ENCODE measurements around the gene IPO9.

Gene IPO9

DNA sequence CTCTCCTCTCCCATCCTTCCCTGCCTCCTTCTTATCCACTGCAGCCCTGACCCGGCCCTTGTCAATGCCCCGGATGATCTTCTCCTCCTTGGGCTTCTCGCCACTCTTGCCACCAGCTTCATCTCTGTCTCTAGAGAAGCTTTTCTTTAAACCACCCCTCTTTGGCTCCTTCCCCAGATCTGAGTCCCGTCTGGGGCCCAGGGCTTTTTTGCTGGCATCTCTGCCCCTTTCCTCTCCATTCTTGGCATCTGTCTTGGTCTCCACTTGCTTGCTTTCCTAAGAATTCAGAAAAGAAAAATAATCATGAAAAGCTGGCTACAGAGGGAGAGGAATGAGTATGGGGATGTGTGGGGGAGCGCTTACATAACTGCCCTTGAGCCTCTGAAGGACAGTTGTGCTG is 71.5 kb downstream of the IPO9 start:
- TF ChIP-seq TAF1 (IDR thresholded peaks at IDR 0.05; ENCODE audit: borderline replicate concordance, insufficient read depth, low read length) (no peak), SIN3A (IDR thresholded peaks at IDR 0.05; ENCODE audit: borderline replicate concordance, insufficient read depth, low read length) (no peak), FOXP2 (optimal IDR thresholded peaks at IDR 0.05; ENCODE audit: borderline replicate concordance, extremely low read depth, extremely low read length, insufficient read depth) (no peak), POLR2AphosphoS5 (IDR thresholded peaks at IDR 0.05; ENCODE audit: low read depth, low read length) (no peak)
- TF ChIP-seq, protein P1, sequence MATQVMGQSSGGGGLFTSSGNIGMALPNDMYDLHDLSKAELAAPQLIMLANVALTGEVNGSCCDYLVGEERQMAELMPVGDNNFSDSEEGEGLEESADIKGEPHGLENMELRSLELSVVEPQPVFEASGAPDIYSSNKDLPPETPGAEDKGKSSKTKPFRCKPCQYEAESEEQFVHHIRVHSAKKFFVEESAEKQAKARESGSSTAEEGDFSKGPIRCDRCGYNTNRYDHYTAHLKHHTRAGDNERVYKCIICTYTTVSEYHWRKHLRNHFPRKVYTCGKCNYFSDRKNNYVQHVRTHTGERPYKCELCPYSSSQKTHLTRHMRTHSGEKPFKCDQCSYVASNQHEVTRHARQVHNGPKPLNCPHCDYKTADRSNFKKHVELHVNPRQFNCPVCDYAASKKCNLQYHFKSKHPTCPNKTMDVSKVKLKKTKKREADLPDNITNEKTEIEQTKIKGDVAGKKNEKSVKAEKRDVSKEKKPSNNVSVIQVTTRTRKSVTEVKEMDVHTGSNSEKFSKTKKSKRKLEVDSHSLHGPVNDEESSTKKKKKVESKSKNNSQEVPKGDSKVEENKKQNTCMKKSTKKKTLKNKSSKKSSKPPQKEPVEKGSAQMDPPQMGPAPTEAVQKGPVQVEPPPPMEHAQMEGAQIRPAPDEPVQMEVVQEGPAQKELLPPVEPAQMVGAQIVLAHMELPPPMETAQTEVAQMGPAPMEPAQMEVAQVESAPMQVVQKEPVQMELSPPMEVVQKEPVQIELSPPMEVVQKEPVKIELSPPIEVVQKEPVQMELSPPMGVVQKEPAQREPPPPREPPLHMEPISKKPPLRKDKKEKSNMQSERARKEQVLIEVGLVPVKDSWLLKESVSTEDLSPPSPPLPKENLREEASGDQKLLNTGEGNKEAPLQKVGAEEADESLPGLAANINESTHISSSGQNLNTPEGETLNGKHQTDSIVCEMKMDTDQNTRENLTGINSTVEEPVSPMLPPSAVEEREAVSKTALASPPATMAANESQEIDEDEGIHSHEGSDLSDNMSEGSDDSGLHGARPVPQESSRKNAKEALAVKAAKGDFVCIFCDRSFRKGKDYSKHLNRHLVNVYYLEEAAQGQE (IDR thresholded peaks at IDR 0.05; ENCODE audit: insufficient read depth in 1 of 2, low read depth in 2 of 2, low read length in 2 of 2) = no peak

DNA sequence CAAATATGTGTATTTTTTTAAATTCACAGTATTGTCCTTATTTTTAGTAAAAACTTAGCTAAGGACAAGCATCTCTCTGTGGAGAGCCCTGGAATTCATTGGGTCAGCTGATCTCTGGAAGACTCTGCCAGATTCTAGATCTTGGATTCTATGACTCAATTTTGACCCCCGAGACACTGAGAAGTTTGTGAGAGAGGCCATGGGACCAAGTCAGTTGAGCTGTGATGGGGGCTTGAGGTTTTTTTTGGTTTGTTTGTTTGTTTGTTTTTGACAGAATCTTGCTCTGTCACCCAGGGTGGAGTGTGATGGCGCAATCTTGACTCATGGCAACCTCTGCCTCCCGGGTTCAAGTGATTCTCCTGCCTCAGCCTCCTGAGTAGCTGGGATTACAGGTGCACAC is 73.2 kb downstream of the IPO9 start:
- TF ChIP-seq FOXP2 (optimal IDR thresholded peaks at IDR 0.05; ENCODE audit: borderline replicate concordance, extremely low read depth, extremely low read length, insufficient read depth) = no peak
- no peak for TF ChIP-seq SIN3A (IDR thresholded peaks at IDR 0.05; ENCODE audit: borderline replicate concordance, insufficient read depth, low read length)
- TF ChIP-seq, protein P1 (IDR thresholded peaks at IDR 0.05; ENCODE audit: insufficient read depth in 1 of 2, low read depth in 2 of 2, low read length in 2 of 2) = no peak
- TF ChIP-seq POLR2AphosphoS5 (IDR thresholded peaks at IDR 0.05; ENCODE audit: low read depth, low read length) = no peak
- TF ChIP-seq TAF1 (IDR thresholded peaks at IDR 0.05; ENCODE audit: borderline replicate concordance, insufficient read depth, low read length) = no peak

DNA sequence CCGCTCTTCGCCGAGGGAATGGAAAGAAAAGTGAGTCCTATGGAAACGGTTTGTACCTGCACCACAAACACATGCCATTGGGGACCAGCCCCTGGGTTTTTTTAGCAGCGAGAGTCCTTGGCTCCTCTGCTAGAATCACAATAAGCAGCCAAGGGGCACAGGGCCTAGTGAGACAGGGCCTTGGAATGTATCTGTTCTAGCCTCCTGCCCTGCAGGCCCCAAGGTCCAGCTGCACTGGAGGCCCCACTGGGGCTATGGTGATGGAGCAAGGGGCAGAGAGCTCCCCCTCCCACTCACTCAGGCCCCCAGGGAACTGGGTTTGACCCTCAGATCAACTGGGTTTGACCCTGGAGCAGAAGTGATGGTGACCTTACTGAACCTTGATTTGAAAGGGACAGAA is 74.2 kb downstream of the IPO9 start:
- TF ChIP-seq, protein P1 (IDR thresholded peaks at IDR 0.05; ENCODE audit: insufficient read depth in 1 of 2, low read depth in 2 of 2, low read length in 2 of 2) = no peak
- TF ChIP-seq FOXP2 (optimal IDR thresholded peaks at IDR 0.05; ENCODE audit: borderline replicate concordance, extremely low read depth, extremely low read length, insufficient read depth) (no peak), POLR2AphosphoS5 (IDR thresholded peaks at IDR 0.05; ENCODE audit: low read depth, low read length) (no peak), SIN3A (IDR thresholded peaks at IDR 0.05; ENCODE audit: borderline replicate concordance, insufficient read depth, low read length) (no peak), TAF1 (IDR thresholded peaks at IDR 0.05; ENCODE audit: borderline replicate concordance, insufficient read depth, low read length) (no peak)

DNA sequence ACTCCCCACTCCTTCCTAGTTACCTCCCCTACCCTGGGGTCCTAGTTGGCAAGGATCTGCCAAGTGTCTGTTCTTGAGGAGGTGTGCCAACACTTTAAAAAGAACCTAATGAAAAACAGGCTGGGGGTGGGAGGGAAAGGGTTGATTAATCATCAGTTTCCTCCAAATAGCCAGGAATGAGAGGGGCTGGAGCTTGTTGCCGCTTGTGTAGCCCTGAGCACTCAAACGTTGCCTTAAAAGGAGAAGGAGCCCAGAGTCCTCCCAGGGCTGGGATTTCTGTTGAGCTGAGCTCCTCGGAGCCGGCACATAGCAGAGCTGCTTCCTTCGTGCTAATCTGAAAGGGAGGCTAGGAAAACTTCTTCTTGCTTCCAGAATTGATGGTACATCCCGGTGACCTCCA is 75.6 kb downstream of the IPO9 start:
- TF ChIP-seq FOXP2 (optimal IDR thresholded peaks at IDR 0.05; ENCODE audit: borderline replicate concordance, extremely low read depth, extremely low read length, insufficient read depth) (no peak), POLR2AphosphoS5 (IDR thresholded peaks at IDR 0.05; ENCODE audit: low read depth, low read length) (no peak), SIN3A (IDR thresholded peaks at IDR 0.05; ENCODE audit: borderline replicate concordance, insufficient read depth, low read length) (no peak), TAF1 (IDR thresholded peaks at IDR 0.05; ENCODE audit: borderline replicate concordance, insufficient read depth, low read length) (no peak)
- TF ChIP-seq, protein P1 (IDR thresholded peaks at IDR 0.05; ENCODE audit: insufficient read depth in 1 of 2, low read depth in 2 of 2, low read length in 2 of 2) = no peak
